Lower lobe of right lung (tissue), 2 donors: ENCODE results near the gene ATG101. TPM values are rescaled to one million over a fixed set of nuclear protein-coding genes. Genes with fewer than 3 reads are reported as not detected.

Experiments used
- ATAC-seq, 2 donors: fragments of 200-7000 bp; cut with Tn5 transposase; one replicate each; pipeline ENCODE4 v1.9.1; 2020 to 2022; ENCODE audit warnings: mild to moderate bottlenecking in 2 of 2, moderate library complexity in 2 of 2
- DNase-seq: peaks from one replicate; pipeline ENCODE4 v3.0.0-alpha.2; 2020
- H3K27ac ChIP-seq: fragments of 200-600 bp; one replicate; pipeline ENCODE4 v1.8.0; 2022
- H3K27me3 ChIP-seq: fragments of 200-600 bp; one replicate; pipeline ENCODE4 v1.8.0; 2022; ENCODE audit warnings: low read depth
- H3K36me3 ChIP-seq: fragments of 200-600 bp; one replicate; pipeline ENCODE4 v1.8.0; 2022; ENCODE audit warnings: mild to moderate bottlenecking
- H3K4me1 ChIP-seq: fragments of 200-600 bp; one replicate; pipeline ENCODE4 v1.8.0; 2022
- H3K4me3 ChIP-seq: fragments of 200-600 bp; one replicate; pipeline ENCODE4 v1.8.0; 2022; ENCODE audit warnings: mild to moderate bottlenecking
- H3K9me3 ChIP-seq: fragments of 200-600 bp; one replicate; pipeline ENCODE4 v1.8.0; 2022
- CTCF ChIP-seq: fragments of 200-600 bp; IDR thresholded peaks from one replicate; pipeline ENCODE4 v1.8.0; 2022; ENCODE audit warnings: antibody characterized with exemption, mild to moderate bottlenecking
- intact Hi-C: fragments of 100-400 bp; cut with DNase I; formaldehyde crosslinking; loops from one replicate; pipeline ENCODE4 v1.11.0; 2022
- total RNA-seq: library from RNA; stranded (reverse); fragmentation: NEBNext Ultra II Directional; extraction: Animal tissue kit (Norgen Biotek cat#: 25700); gene quantifications from one replicate; pipeline ENCODE4 v1.2.1, GENCODE V29; 2021
- donor health status: DM: no; HTN: yes; CAD: no; lungs with severe emphysema.

The ATG101 gene
- total RNA-seq, 1 donor from 2014 or later: 31.8 TPM

DNA sequence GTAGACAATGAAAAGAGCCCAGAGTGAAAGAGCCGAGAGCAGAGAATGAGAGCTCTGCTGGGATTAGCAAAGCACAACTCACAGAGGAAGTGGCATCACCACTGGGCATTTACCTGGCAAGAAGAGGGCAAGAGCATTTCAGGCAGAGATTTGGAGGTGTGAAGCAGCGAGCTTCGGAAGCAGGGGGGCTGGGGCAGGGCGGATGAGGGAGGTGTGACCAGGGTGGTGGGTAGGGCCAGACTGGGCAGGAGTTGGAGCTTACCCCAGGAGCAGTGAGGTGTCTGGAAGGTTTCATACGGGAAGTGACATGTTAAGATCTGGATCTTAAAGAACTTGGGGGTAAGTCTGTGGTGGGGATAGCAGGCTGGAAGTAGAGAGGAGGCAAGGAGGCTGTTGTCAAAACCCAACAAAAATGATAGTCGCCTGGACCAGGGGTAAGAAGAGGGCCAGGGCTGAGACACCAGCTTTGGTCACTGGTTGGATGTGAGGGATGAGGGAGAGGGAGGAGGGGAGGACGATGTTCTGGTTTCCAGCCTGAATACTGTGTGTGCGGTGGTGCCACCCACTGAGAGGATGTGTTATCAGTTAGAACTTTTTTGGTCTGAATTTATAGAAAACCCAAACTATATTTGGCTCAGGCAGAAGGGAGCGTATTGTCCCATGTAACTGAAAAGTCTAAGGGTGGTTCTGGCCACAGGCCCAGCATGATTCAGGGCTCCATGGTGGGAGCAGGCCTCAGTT lies 14.9 kb downstream of the ATG101 start:
- Histone ChIP-seq H3K4me1 (peaks cover 34% of the 10 kb centered on the region), H3K27me3 (peaks cover 5% of the 10 kb centered on the region), H3K27ac (no peak overlapping the region), H3K36me3 (peaks cover under 1% of the 10 kb centered on the region), H3K9me3 (no peaks in the 10 kb centered on the region), H3K4me3 (no peak overlapping the region)
- DNase-seq (no peak), ATAC-seq (no peak)
- no peak for TF ChIP-seq CTCF
- intact Hi-C loops: loop anchor here (5.0 kb wide), 1 partner anchor 57 kb away; no protein-coding TSS in a partner anchor

GRCh38 chr12:52085682-52086180 lies 16.0 kb downstream of the ATG101 start:
- Histone ChIP-seq H3K36me3 (no peaks in the 10 kb centered on the region), H3K4me1 (peaks cover 28% of the 10 kb centered on the region), H3K27ac (no peak overlapping the region), H3K4me3 (no peak overlapping the region), H3K9me3 (no peaks in the 10 kb centered on the region), H3K27me3 (peaks cover 5% of the 10 kb centered on the region)
- DNase-seq (no peak), ATAC-seq (no peak)
- intact Hi-C loops: no loop called here
- TF ChIP-seq CTCF: no peak

DNA sequence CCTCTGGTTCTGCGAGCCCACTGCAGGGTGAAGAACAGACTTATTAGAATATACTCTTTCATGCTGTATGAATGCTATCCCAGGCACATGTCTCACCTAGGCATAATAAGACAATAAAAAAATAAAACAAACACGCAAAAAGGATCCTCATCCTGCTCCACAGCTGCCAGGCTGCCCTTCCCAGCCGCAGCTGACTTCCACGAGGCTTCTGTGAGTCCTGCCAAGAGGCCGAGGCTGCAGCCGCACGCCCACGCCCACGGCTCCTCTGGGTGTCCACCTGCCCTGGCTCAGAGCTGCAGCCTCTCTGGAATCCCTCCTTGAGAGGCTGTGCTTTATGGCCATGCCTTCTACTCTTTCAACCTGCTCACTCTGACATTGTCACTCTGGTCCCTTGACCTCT lies 16.6 kb downstream of the ATG101 start:
- ATAC-seq: no peak
- intact Hi-C loops: no loop called here
- Histone ChIP-seq H3K27me3 (peaks cover 5% of the 10 kb centered on the region), H3K4me1 (peaks cover 22% of the 10 kb centered on the region), H3K9me3 (no peaks in the 10 kb centered on the region), H3K4me3 (no peak overlapping the region), H3K36me3 (no peaks in the 10 kb centered on the region), H3K27ac (no peak overlapping the region)
- TF ChIP-seq CTCF: no peak
- DNase-seq: no peak

DNA sequence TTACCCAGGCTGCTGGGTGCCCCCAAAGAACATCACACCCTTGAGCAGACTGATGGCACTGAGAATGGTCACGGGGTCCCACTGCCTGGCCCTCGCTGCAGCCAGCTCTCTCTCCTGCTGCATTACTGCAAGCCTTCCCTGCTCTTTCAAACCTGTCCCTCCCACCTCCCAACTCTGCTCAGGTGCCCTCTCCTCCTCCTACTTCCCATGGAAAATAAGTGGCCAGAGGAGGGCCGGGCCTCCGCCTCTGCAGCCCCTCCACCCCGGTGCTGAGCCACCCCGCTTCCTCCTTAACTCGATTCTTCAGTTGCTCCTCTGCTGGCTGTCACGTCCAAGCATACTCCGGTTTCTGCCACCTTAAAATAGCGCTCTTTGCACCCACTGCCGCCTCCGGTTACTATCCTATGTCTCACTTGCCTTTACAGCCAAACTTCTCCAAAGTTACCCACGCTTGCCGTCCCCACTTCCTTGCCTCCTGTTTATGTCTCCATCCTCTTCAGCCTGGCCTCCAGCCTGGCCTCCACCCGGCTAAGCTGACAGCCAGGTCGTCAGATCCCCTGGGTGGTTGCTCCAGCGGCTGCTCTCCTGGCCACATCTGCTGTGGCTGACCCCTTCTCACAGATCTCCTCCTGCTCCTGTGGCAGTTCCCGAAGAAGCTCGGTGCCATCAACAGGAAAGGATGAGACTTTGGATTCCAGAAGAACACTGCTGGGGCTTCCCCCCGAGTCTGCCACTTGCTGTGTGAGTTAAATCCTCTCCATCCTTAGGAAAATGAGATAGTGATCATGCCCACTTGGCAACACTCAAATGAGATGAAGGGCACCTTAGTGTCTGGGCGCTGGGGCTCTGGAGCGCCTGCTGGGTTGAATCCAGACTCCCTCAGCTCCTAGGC lies 17.4 kb downstream of the ATG101 start:
- intact Hi-C loops: no loop called here
- Histone ChIP-seq H3K36me3 (no peaks in the 10 kb centered on the region), H3K27ac (no peak overlapping the region), H3K4me1 (peaks cover 15% of the 10 kb centered on the region), H3K9me3 (no peaks in the 10 kb centered on the region), H3K27me3 (peaks cover 5% of the 10 kb centered on the region), H3K4me3 (no peak overlapping the region)
- no peak for DNase-seq
- TF ChIP-seq CTCF: no peak
- no peak for ATAC-seq

- peaks cover 5% of the 10 kb centered on the region for H3K4me1 ChIP-seq
- no peak for ATAC-seq
- intact Hi-C loops: no loop called here
Observed at GRCh38 chr12:52087961-52088820, 18.4 kb downstream of the ATG101 start.

More at GRCh38 chr12:52087961-52088820, 18.4 kb downstream of the ATG101 start:
- no peaks in the 10 kb centered on the region for H3K9me3 ChIP-seq
- H3K4me3 ChIP-seq: no peak overlapping the region
- H3K36me3 ChIP-seq: no peaks in the 10 kb centered on the region
- H3K27me3 ChIP-seq: peaks cover 5% of the 10 kb centered on the region
- DNase-seq: no peak
- TF ChIP-seq CTCF: no peak
- H3K27ac ChIP-seq: no peak overlapping the region
